OCI-LY1 (cell line): Measurements from ENCODE around the gene C2CD5.

Source experiments
- H2AFZ ChIP-seq: fragments of 200-600 bp; sonication (generic), shearing (Covaris generic); 2 replicates; pipeline ENCODE4 v1.6.0; 2014; ENCODE audit warnings: antibody characterized with exemption, mild to moderate bottlenecking, low read length
- H3F3A ChIP-seq: fragments of 200-600 bp; sonication (generic), shearing (Covaris generic); 2 replicates; pipeline ENCODE4 v1.6.0; 2014; ENCODE audit warnings: mild to moderate bottlenecking, antibody characterized with exemption, low read length, moderate library complexity; ENCODE audit not compliant: insufficient read depth
- H3K27ac ChIP-seq: fragments of 200-600 bp; sonication (generic); 2 replicates; pipeline ENCODE4 v1.5.1; 2014; ENCODE audit warnings: low read length, mixed run types, mild to moderate bottlenecking, low read depth; ENCODE audit not compliant: poor library complexity, severe bottlenecking
- H3K27me3 ChIP-seq: fragments of 200-600 bp; sonication (generic); 2 replicates; pipeline ENCODE4 v1.6.0; 2014; ENCODE audit warnings: antibody characterized with exemption, mild to moderate bottlenecking, low read length, moderate library complexity; ENCODE audit not compliant: insufficient read depth
- H3K36me3 ChIP-seq: fragments of 200-600 bp; sonication (generic); 2 replicates; pipeline ENCODE4 v1.6.1; 2014; ENCODE audit warnings: mild to moderate bottlenecking, antibody characterized with exemption, low read length, moderate library complexity, mixed read lengths; ENCODE audit not compliant: insufficient read depth
- H3K4me1 ChIP-seq: fragments of 200-600 bp; sonication (generic); 2 replicates; pipeline ENCODE4 v1.5.1; 2014; ENCODE audit warnings: mild to moderate bottlenecking, low read length, moderate library complexity; ENCODE audit not compliant: insufficient read depth, severe bottlenecking
- H3K4me2 ChIP-seq: fragments of 200-600 bp; sonication (generic), shearing (Covaris generic); 2 replicates; pipeline ENCODE4 v1.6.1; 2014; ENCODE audit warnings: low read length
- H3K4me3 ChIP-seq: fragments of 200-600 bp; sonication (generic); 2 replicates; pipeline ENCODE4 v1.5.1; 2014; ENCODE audit warnings: low read length, low read depth, mild to moderate bottlenecking, mixed read lengths; ENCODE audit not compliant: poor library complexity, severe bottlenecking
- H3K79me2 ChIP-seq: fragments of 200-600 bp; shearing (Covaris generic); 2 replicates; pipeline ENCODE4 v1.6.1; 2016; ENCODE audit warnings: mixed run types, low read length, mixed read lengths; ENCODE audit not compliant: insufficient read depth
- H3K9ac ChIP-seq: fragments of 200-600 bp; sonication (generic), shearing (Covaris generic); 2 replicates; pipeline ENCODE4 v1.6.1; 2014; ENCODE audit warnings: mild to moderate bottlenecking, low read length, mixed read lengths
- H3K9me2 ChIP-seq: fragments of 200-600 bp; sonication (generic), shearing (Covaris generic); 2 replicates; pipeline ENCODE4 v1.6.1; 2014; ENCODE audit warnings: low read depth, mild to moderate bottlenecking, low read length, mixed read lengths
- H3K9me3 ChIP-seq: fragments of 200-600 bp; shearing (Covaris generic); 2 replicates; pipeline ENCODE4 v1.6.1; 2014; ENCODE audit warnings: low read length, mixed read lengths
- H4K20me1 ChIP-seq: fragments of 200-600 bp; sonication (generic), shearing (Covaris generic); 2 replicates; pipeline ENCODE4 v1.6.0; 2016; ENCODE audit warnings: mild to moderate bottlenecking, low read length; ENCODE audit not compliant: insufficient read depth
- CTCF ChIP-seq: fragments of 200-600 bp; sonication (generic), shearing (Covaris generic); IDR thresholded peaks from 2 replicates; pipeline ENCODE4 v1.5.1; 2017; ENCODE audit warnings: mild to moderate bottlenecking, antibody characterized with exemption, low read length, moderate library complexity, mixed read lengths
- EZH2 ChIP-seq: fragments of 200-600 bp; sonication (generic), shearing (Covaris generic); IDR thresholded peaks from 2 replicates; pipeline ENCODE4 v1.8.0; 2017; ENCODE audit warnings: borderline replicate concordance, mixed run types, mild to moderate bottlenecking, antibody characterized with exemption, low read length, moderate library complexity, mixed read lengths

Gene C2CD5

GRCh38 chr12:22499445-22499844 lies 44.9 kb downstream of the C2CD5 start:
- Histone ChIP-seq H3K9me2 (no peaks in the 10 kb centered on the region; the same call in 1 of the 2 replicates), H4K20me1 (no peaks in the 10 kb centered on the region), H3K4me3 (no peak overlapping the region), H3F3A (no peaks in the 10 kb centered on the region), H3K79me2 (no peaks in the 10 kb centered on the region), H3K4me1 (no peaks in the 10 kb centered on the region), H2AFZ (no peak overlapping the region), H3K27ac (no peak overlapping the region), H3K36me3 (peaks cover 4% of the 10 kb centered on the region; the same call in 1 of the 2 replicates), H3K9ac (no peak overlapping the region), H3K27me3 (no peaks in the 10 kb centered on the region), H3K4me2 (no peak overlapping the region), H3K9me3 (no peaks in the 10 kb centered on the region)
- TF ChIP-seq CTCF, result no peak
- no peak for TF ChIP-seq EZH2

GRCh38 chr12:22494319-22494718 lies 50.0 kb downstream of the C2CD5 start:
- Histone ChIP-seq H2AFZ (no peak overlapping the region), H3K27ac (no peak overlapping the region), H3K4me2 (no peak overlapping the region), H3K79me2 (no peaks in the 10 kb centered on the region), H3K4me3 (no peak overlapping the region), H4K20me1 (no peaks in the 10 kb centered on the region), H3K9me2 (no peaks in the 10 kb centered on the region), H3K9ac (no peak overlapping the region), H3F3A (no peaks in the 10 kb centered on the region), H3K36me3 (peaks cover 27% of the 10 kb centered on the region), H3K4me1 (no peaks in the 10 kb centered on the region), H3K9me3 (no peaks in the 10 kb centered on the region), H3K27me3 (no peaks in the 10 kb centered on the region)
- TF ChIP-seq CTCF, result no peak
- no peak for TF ChIP-seq EZH2

- Histone ChIP-seq H3K27ac (no peak overlapping the region), H2AFZ (no peak overlapping the region), H4K20me1 (no peaks in the 10 kb centered on the region), H3K27me3 (no peaks in the 10 kb centered on the region), H3K9me2 (no peaks in the 10 kb centered on the region), H3K4me2 (no peak overlapping the region), H3K36me3 (peaks cover 27% of the 10 kb centered on the region), H3F3A (no peaks in the 10 kb centered on the region), H3K4me3 (no peak overlapping the region), H3K4me1 (no peaks in the 10 kb centered on the region), H3K79me2 (no peaks in the 10 kb centered on the region), H3K9ac (no peak overlapping the region), H3K9me3 (no peaks in the 10 kb centered on the region)
- TF ChIP-seq CTCF, result no peak
- no peak for TF ChIP-seq EZH2
Measured at GRCh38 chr12:22491034-22491433, 53.3 kb downstream of the C2CD5 start.
